ENCODE measurements around the gene ARAP1. TPM values are rescaled to one million over a fixed set of nuclear protein-coding genes. Genes with fewer than 3 reads are reported as not detected.

The ARAP1 gene
- total and polyA plus RNA-seq, 2 donors (not counting 3 experiments of a cell fraction or from before 2014, with no cell fraction given): 36.8 to 66.2 TPM

- Histone ChIP-seq H3K9me3 (replicated peaks; ENCODE audit: control insufficient read depth, insufficient read depth, low read length) (no peaks in the 10 kb centered on the region), H3K27me3 (ENCODE audit: control insufficient read depth in 2 of 2, insufficient read depth in 2 of 2, low read length in 2 of 2) (no peaks in the 10 kb centered on the region), H3K4me1 (ENCODE audit: control insufficient read depth, extremely low read depth, insufficient read depth, low read length) (peaks cover 12% of the 10 kb centered on the region), H2AFZ (ENCODE audit: low read depth, low read length) (no peak overlapping the region), H4K20me1 (replicated peaks; ENCODE audit: control insufficient read depth, extremely low read depth, insufficient read depth, low read length) (no peaks in the 10 kb centered on the region), H3K36me3 (ENCODE audit: control insufficient read depth in 2 of 2, extremely low read depth in 1 of 2, insufficient read depth in 2 of 2, low read length in 2 of 2) (no peaks in the 10 kb centered on the region), H3K4me2 (ENCODE audit: insufficient read depth, low read length) (no peak overlapping the region), H3K9me1 (replicated peaks; ENCODE audit: control insufficient read depth, extremely low read depth, insufficient read depth, low read length) (no peaks in the 10 kb centered on the region), H3K9ac (replicated peaks; ENCODE audit: extremely low read depth, insufficient read depth, low read length) (no peak overlapping the region), H3K79me2 (ENCODE audit: control insufficient read depth, insufficient read depth, low read length) (peaks cover 8% of the 10 kb centered on the region), H3K4me3 (replicated peaks in 1 of 3; ENCODE audit: insufficient read depth in 1 of 3, low read depth in 1 of 3, low read length in 3 of 3) (no peak overlapping the region), H3K27ac (ENCODE audit: insufficient read depth, low read depth, low read length) (no peak overlapping the region)
- dilution Hi-C loops (cut with MboI; ENCODE audit: extremely low pct_ligation_motif_present, low sequenced_read_pairs): no loop called here
- FAIRE-seq: no peak
- TF ChIP-seq POLR2A (IDR thresholded peaks at IDR 0.05; ENCODE audit: low read depth, low read length) (no peak), JUN (IDR thresholded peaks at IDR 0.05; ENCODE audit: borderline replicate concordance, insufficient read depth, insufficient read length, low read depth) (no peak), EZH2 (IDR thresholded peaks at IDR 0.05; ENCODE audit: borderline replicate concordance, low read depth, low read length, severe bottlenecking) (no peak), MYC (IDR thresholded peaks at IDR 0.05; ENCODE audit: low read depth, low read length) (no peak), FOS (IDR thresholded peaks at IDR 0.05; ENCODE audit: borderline replicate concordance, insufficient read depth, low read length) (no peak), GATA2 (IDR thresholded peaks at IDR 0.05; ENCODE audit: insufficient read depth, insufficient read length, low read depth, low read length) (no peak), POLR2AphosphoS5 (IDR thresholded peaks at IDR 0.05; ENCODE audit: insufficient read depth, low read depth, low read length) (no peak)
- TF ChIP-seq, protein P1, sequence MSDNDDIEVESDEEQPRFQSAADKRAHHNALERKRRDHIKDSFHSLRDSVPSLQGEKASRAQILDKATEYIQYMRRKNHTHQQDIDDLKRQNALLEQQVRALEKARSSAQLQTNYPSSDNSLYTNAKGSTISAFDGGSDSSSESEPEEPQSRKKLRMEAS (IDR thresholded peaks at IDR 0.05; ENCODE audit: insufficient read depth, insufficient read length): no peak
- TF ChIP-seq, protein P2, sequence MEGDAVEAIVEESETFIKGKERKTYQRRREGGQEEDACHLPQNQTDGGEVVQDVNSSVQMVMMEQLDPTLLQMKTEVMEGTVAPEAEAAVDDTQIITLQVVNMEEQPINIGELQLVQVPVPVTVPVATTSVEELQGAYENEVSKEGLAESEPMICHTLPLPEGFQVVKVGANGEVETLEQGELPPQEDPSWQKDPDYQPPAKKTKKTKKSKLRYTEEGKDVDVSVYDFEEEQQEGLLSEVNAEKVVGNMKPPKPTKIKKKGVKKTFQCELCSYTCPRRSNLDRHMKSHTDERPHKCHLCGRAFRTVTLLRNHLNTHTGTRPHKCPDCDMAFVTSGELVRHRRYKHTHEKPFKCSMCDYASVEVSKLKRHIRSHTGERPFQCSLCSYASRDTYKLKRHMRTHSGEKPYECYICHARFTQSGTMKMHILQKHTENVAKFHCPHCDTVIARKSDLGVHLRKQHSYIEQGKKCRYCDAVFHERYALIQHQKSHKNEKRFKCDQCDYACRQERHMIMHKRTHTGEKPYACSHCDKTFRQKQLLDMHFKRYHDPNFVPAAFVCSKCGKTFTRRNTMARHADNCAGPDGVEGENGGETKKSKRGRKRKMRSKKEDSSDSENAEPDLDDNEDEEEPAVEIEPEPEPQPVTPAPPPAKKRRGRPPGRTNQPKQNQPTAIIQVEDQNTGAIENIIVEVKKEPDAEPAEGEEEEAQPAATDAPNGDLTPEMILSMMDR (IDR thresholded peaks at IDR 0.05; ENCODE audit: extremely low read depth in 1 of 2, insufficient read depth in 1 of 2, low read depth in 1 of 2, low read length in 2 of 2): no peak
- ChIA-PET POLR2A (no interaction called here), CTCF (no interaction called here)
- intact Hi-C loops (cut with micrococcal nuclease): no loop called here
- no TSS peak for BruUV-seq (replicated peaks)
- no peak for DNase-seq (ENCODE audit: low read depth, low spot score)
Observed at GRCh38 chr11:72754544-72755155, 2.4 kb upstream of the ARAP1 start.
